ENCODE data around the gene ANGPTL2. TPM values are rescaled to one million over a fixed set of nuclear protein-coding genes. Genes with fewer than 3 reads are reported as not detected.

Gene ANGPTL2
- total RNA-seq, 2 experiments from 2014 or later, result not detected

DNA sequence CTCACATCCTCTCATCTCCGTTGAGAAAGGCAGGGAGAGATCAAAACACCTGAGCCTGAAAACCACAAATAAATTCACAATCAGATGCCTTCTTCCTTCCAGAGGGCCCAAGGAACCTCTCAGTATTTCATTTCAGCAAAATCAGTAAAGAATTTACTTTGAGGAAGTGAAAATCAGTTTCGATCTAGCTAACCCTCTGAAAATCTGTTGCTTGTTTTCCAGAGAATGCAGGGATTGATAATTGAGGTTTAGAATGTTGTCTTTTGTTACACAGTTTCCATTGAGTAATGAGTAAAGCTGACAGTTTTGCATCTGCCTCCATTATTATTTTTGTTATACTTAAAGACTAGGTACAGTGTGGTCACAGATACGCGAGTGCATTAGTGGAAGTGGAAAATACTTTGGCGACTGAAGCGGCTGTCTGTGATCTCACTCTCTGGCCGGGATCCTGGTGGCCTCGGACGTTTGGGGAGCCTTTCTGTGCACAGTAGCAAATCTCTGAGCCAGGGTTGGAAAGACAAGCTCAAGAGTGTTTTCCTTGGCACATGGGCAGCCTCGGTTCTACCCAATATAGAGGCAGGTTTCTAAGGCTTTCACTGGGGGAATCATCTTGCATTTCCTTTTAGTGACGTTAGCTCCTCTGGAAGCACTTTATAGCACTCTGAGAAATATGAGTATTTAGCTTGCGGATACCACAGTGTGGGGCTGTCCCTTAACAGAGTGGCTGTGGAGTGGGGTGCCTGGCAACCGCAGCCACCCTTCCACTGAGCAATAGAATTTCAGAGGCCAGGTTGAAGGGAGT lies 32.2 kb upstream of the ANGPTL2 start:
- Histone ChIP-seq H3K4me1 (ENCODE audit: insufficient read depth, low read length, poor library complexity, severe bottlenecking) (peaks cover 34% of the 10 kb centered on the region), H3K79me2 (ENCODE audit: insufficient read depth, low read depth, low read length) (no peaks in the 10 kb centered on the region), H3K36me3 (ENCODE audit: insufficient read depth, low read length) (no peaks in the 10 kb centered on the region), H4K20me1 (ENCODE audit: insufficient read depth, low read length) (no peaks in the 10 kb centered on the region), H2AFZ (ENCODE audit: low read length) (peak overlapping the region; percentile 84), H3K4me2 (ENCODE audit: low read length) (peak overlapping the region; percentile 54), H3K4me3 (ENCODE audit: low read depth, low read length, poor library complexity, severe bottlenecking) (peak overlapping the region; percentile 12), H3K27ac (ENCODE audit: low read depth, low read length, poor library complexity, severe bottlenecking) (peak overlapping the region; percentile 46), H3K9me3 (ENCODE audit: low read length) (no peaks in the 10 kb centered on the region), H3K9me2 (ENCODE audit: insufficient read depth, low read length) (no peaks in the 10 kb centered on the region)
- ChIA-PET CTCF (ENCODE audit: unreplicated experiment) (no interaction called here), POLR2A (no interaction called here)
- intact Hi-C loops (cut with micrococcal nuclease; ENCODE audit: unreplicated experiment), result no loop called here
- BruUV-seq (replicated peaks), result no TSS peak
- DNase-seq (ENCODE audit: low spot score), result peak; percentile 49
- TF ChIP-seq, protein P1, sequence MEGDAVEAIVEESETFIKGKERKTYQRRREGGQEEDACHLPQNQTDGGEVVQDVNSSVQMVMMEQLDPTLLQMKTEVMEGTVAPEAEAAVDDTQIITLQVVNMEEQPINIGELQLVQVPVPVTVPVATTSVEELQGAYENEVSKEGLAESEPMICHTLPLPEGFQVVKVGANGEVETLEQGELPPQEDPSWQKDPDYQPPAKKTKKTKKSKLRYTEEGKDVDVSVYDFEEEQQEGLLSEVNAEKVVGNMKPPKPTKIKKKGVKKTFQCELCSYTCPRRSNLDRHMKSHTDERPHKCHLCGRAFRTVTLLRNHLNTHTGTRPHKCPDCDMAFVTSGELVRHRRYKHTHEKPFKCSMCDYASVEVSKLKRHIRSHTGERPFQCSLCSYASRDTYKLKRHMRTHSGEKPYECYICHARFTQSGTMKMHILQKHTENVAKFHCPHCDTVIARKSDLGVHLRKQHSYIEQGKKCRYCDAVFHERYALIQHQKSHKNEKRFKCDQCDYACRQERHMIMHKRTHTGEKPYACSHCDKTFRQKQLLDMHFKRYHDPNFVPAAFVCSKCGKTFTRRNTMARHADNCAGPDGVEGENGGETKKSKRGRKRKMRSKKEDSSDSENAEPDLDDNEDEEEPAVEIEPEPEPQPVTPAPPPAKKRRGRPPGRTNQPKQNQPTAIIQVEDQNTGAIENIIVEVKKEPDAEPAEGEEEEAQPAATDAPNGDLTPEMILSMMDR (conservative IDR thresholded peaks at IDR 0.05; ENCODE audit: low read length), result no peak
- no peak for TF ChIP-seq EZH2phosphoT487 (IDR thresholded peaks at IDR 0.05; ENCODE audit: borderline replicate concordance, low read depth, low read length)

DNA sequence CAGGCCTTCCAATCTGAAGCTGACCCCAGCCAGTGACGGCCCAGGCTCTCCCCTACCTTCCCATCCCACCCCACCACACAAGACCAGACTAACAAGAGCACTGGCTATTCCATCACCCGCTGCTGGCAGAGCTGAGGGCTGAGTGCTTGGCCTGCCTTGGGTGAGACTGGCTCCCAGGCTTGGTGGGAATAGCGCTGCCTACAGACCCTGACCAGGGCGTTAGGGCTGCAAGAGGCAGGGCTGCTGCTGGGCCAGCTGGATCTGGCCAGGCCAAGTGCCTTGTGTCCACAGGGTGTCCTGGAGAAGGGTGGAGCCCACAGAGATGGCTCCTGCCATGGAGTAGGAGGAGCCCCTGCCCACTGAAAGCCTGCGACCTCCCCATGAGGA lies 31.6 kb upstream of the ANGPTL2 start:
- POLR2A ChIA-PET, result no interaction called here
- intact Hi-C loops (cut with micrococcal nuclease; ENCODE audit: unreplicated experiment), result no loop called here
- peak overlapping the region; percentile 84; the same call in 1 of the 2 replicates for H2AFZ ChIP-seq (ENCODE audit: low read length)

More for the DNA sequence above, 31.6 kb upstream of the ANGPTL2 start:
- TF ChIP-seq, protein P1 (conservative IDR thresholded peaks at IDR 0.05; ENCODE audit: low read length), result no peak
- no peak for TF ChIP-seq EZH2phosphoT487 (IDR thresholded peaks at IDR 0.05; ENCODE audit: borderline replicate concordance, low read depth, low read length)
- Histone ChIP-seq H3K9me2 (ENCODE audit: insufficient read depth, low read length) (no peaks in the 10 kb centered on the region), H3K4me3 (ENCODE audit: low read depth, low read length, poor library complexity, severe bottlenecking) (peak overlapping the region; percentile 12), H3K9me3 (ENCODE audit: low read length) (no peaks in the 10 kb centered on the region), H3K36me3 (ENCODE audit: insufficient read depth, low read length) (no peaks in the 10 kb centered on the region), H3K27ac (ENCODE audit: low read depth, low read length, poor library complexity, severe bottlenecking) (peak overlapping the region; percentile 46), H4K20me1 (ENCODE audit: insufficient read depth, low read length) (no peaks in the 10 kb centered on the region), H3K79me2 (ENCODE audit: insufficient read depth, low read depth, low read length) (no peaks in the 10 kb centered on the region), H3K4me2 (ENCODE audit: low read length) (peak overlapping the region; percentile 54), H3K4me1 (ENCODE audit: insufficient read depth, low read length, poor library complexity, severe bottlenecking) (peaks cover 28% of the 10 kb centered on the region)
- no peak for DNase-seq (ENCODE audit: low spot score)
- no TSS peak for BruUV-seq (replicated peaks)
- CTCF ChIA-PET (ENCODE audit: unreplicated experiment), result no interaction called here
